Endothelial cell of umbilical vein (primary cell): ENCODE measurements around the gene DACT3. TPM values are rescaled to one million over a fixed set of nuclear protein-coding genes. Genes with fewer than 3 reads are reported as not detected.

Source experiments
- BruUV-seq: library from RNA; stranded (reverse); fragments of 400-500 nt; replicated peaks from 2 replicates; lab custom pipeline; 2021; lab: Mats Ljungman, UMichigan
- CTCF ChIA-PET: fragments of 300-600, 350-600 bp; sonication (Branson Sonifier 250); formaldehyde crosslinking; loops from one replicate; lab custom pipeline; 2021; ENCODE audit warnings: antibody characterized with exemption, inconsistent platforms; lab: Charles Lee
- POLR2A ChIA-PET: fragments of 300-600, 350-600 bp; sonication (Branson Sonifier 250); formaldehyde crosslinking; loops from one replicate; lab custom pipeline; 2021; ENCODE audit warnings: antibody characterized with exemption, inconsistent platforms; lab: Charles Lee
- DNase-seq: peaks from one replicate; pipeline ENCODE4 v3.0.0-alpha.2; 2011; ENCODE audit warnings: low read depth, low spot score
- FAIRE-seq: peaks from 2 replicates; lab custom pipeline; 2011; peaks lifted over from hg19 to GRCh38; lab: Jason Lieb, UNC
- H2AFZ ChIP-seq: 2 replicates; pipeline ENCODE4 v1.6.0; 2012; ENCODE audit warnings: low read depth, low read length, control low read depth, inconsistent platforms
- H3K27ac ChIP-seq: 2 replicates; pipeline ENCODE4 v1.5.1; 2011; ENCODE audit warnings: low read depth, mild to moderate bottlenecking, control low read depth, low read length, moderate library complexity; ENCODE audit not compliant: insufficient read depth
- H3K27me3 ChIP-seq, 2 experiments: 2 replicates each; pipeline versions ENCODE4 v1.6.0 to v1.6.1; 2011; ENCODE audit warnings: low read length in 2 of 2, mixed read lengths in 1 of 2; ENCODE audit not compliant: control insufficient read depth in 2 of 2, insufficient read depth in 2 of 2
- H3K36me3 ChIP-seq, 2 experiments: 2 replicates in 1 of 2; 3 replicates in 1 of 2; pipeline ENCODE4 v1.5.1; 2011; ENCODE audit warnings: low read length in 2 of 2, mild to moderate bottlenecking in 1 of 2, moderate library complexity in 1 of 2; ENCODE audit not compliant: control insufficient read depth in 2 of 2, insufficient read depth in 2 of 2; ENCODE audit errors: extremely low read depth in 1 of 2
- H3K4me1 ChIP-seq: 3 replicates; pipeline ENCODE4 v1.5.1; 2011; ENCODE audit warnings: mild to moderate bottlenecking, low read length; ENCODE audit not compliant: control insufficient read depth, insufficient read depth; ENCODE audit errors: extremely low read depth
- H3K4me2 ChIP-seq: 2 replicates; pipeline ENCODE4 v1.6.1; 2011; ENCODE audit warnings: low read length, control low read depth, mixed read lengths; ENCODE audit not compliant: insufficient read depth
- H3K4me3 ChIP-seq, 3 experiments: fragments of 200-600 bp in 1 of 3; sonication (generic), shearing (Covaris generic) in 1 of 3; replicated peaks in 1 of 3; 2 replicates each; pipeline ENCODE4 v1.5.1; 2011 to 2016; ENCODE audit warnings: control low read depth in 3 of 3, low read length in 3 of 3, mild to moderate bottlenecking in 2 of 3, inconsistent platforms in 1 of 3, low read depth in 1 of 3, moderate library complexity in 1 of 3; ENCODE audit not compliant: insufficient read depth in 1 of 3
- H3K79me2 ChIP-seq: 2 replicates; pipeline ENCODE4 v1.6.0; 2012; ENCODE audit warnings: low read length, inconsistent platforms; ENCODE audit not compliant: control insufficient read depth, insufficient read depth
- H3K9ac ChIP-seq: replicated peaks from 2 replicates; pipeline ENCODE3; 2011; ENCODE audit warnings: low read length, control low read depth; ENCODE audit not compliant: insufficient read depth; ENCODE audit errors: extremely low read depth
- H3K9me1 ChIP-seq: replicated peaks from 3 replicates; pipeline ENCODE4 v1.6.0; 2011; ENCODE audit warnings: mild to moderate bottlenecking, low read length; ENCODE audit not compliant: control insufficient read depth, insufficient read depth; ENCODE audit errors: extremely low read depth
- H3K9me3 ChIP-seq: replicated peaks from 2 replicates; pipeline ENCODE4 v1.5.1; 2012; ENCODE audit warnings: low read length, inconsistent platforms; ENCODE audit not compliant: control insufficient read depth, insufficient read depth
- H4K20me1 ChIP-seq: replicated peaks from 2 replicates; pipeline ENCODE3; 2011; ENCODE audit warnings: mild to moderate bottlenecking, low read length; ENCODE audit not compliant: control insufficient read depth, insufficient read depth; ENCODE audit errors: extremely low read depth
- CTCF ChIP-seq, 2 donors: IDR thresholded peaks; 1 replicate in 1 of 2; 2 replicates in 1 of 2; pipeline ENCODE4 v1.5.1; 2011; ENCODE audit warnings: low read length in 2 of 2, mild to moderate bottlenecking in 2 of 2, moderate library complexity in 2 of 2, control low read depth in 1 of 2, inconsistent platforms in 1 of 2, low read depth in 1 of 2; ENCODE audit not compliant: insufficient read depth in 1 of 2; ENCODE audit errors: extremely low read depth in 1 of 2
- EZH2 ChIP-seq: IDR thresholded peaks from 2 replicates; pipeline ENCODE4 v1.6.1; 2012; ENCODE audit warnings: borderline replicate concordance, low read depth, mild to moderate bottlenecking, moderate library complexity, low read length, inconsistent platforms; ENCODE audit not compliant: severe bottlenecking
- FOS ChIP-seq: IDR thresholded peaks from 2 replicates; pipeline ENCODE4 v1.6.1; 2011; ENCODE audit warnings: mild to moderate bottlenecking, low read length, moderate library complexity, borderline replicate concordance; ENCODE audit not compliant: insufficient read depth
- GATA2 ChIP-seq: IDR thresholded peaks from 2 replicates; pipeline ENCODE4 v1.7.0; 2011; ENCODE audit warnings: low read depth, mild to moderate bottlenecking, moderate library complexity, mixed read lengths, low read length; ENCODE audit not compliant: insufficient read length, insufficient read depth
- JUN ChIP-seq: IDR thresholded peaks from 2 replicates; pipeline ENCODE4 v1.6.1; 2011; ENCODE audit warnings: borderline replicate concordance, low read depth; ENCODE audit not compliant: insufficient read length, insufficient read depth
- MYC ChIP-seq: IDR thresholded peaks from one replicate; pipeline ENCODE4 v1.6.1; 2011; ENCODE audit warnings: mild to moderate bottlenecking, low read depth, low read length
- POLR2A ChIP-seq: IDR thresholded peaks from 2 replicates; pipeline ENCODE4 v1.6.1; 2012; ENCODE audit warnings: low read depth, mild to moderate bottlenecking, control low read depth, low read length
- POLR2AphosphoS5 ChIP-seq: IDR thresholded peaks from 2 replicates; pipeline ENCODE4 v1.6.1; 2012; ENCODE audit warnings: low read depth, mild to moderate bottlenecking, control low read depth, low read length, moderate library complexity; ENCODE audit not compliant: insufficient read depth
- dilution Hi-C: fragments of 300-500 bp; cut with MboI; formaldehyde crosslinking; loops from one replicate; pipeline ENCODE4 v1.15.0; 2019; ENCODE audit warnings: low sequenced_read_pairs; ENCODE audit not compliant: extremely low pct_ligation_motif_present
- intact Hi-C: fragments of 100-400 bp; cut with micrococcal nuclease; formaldehyde crosslinking; loops from one replicate; pipeline ENCODE4 v1.10.0; 2022
- polyA plus RNA-seq, 4 experiments: library from polyadenylated mRNA; depleted of rRNA in 3 of 4; stranded (reverse) in 3 of 4; unstranded in 1 of 4; fragments of >200 nt; gene quantifications; 2 replicates each; pipeline versions ENCODE4 v1.2.1 to v1.2.3, GENCODE V29; 2011 to 2012; ENCODE audit warnings: missing spikeins in 1 of 4
- total RNA-seq: library from RNA; stranded (reverse); gene quantifications from 2 replicates; pipeline ENCODE4 v1.2.3, GENCODE V29; 2021
- TF ChIP-seq, protein P1 (sequence below): IDR thresholded peaks from 2 replicates; pipeline ENCODE4 v1.6.1; 2011; ENCODE audit not compliant: insufficient read depth, insufficient read length

The DACT3 gene
- total and polyA plus RNA-seq, 2 donors (not counting 3 experiments of a cell fraction or from before 2014, with no cell fraction given) = 0.22 to 0.76 TPM

- POLR2A ChIA-PET = no interaction called here
- Histone ChIP-seq H3K4me1 (no peaks in the 10 kb centered on the region), H3K9me3 (no peaks in the 10 kb centered on the region), H3K9me1 (no peaks in the 10 kb centered on the region), H3K9ac (no peak overlapping the region), H3K27me3 (no peaks in the 10 kb centered on the region), H3K4me2 (no peak overlapping the region), H3K27ac (no peak overlapping the region), H4K20me1 (no peaks in the 10 kb centered on the region), H3K79me2 (peaks cover 2% of the 10 kb centered on the region), H3K4me3 (no peak overlapping the region), H3K36me3 (peaks cover 21 to 44% of the 10 kb centered on the region in 2 experiments), H2AFZ (no peak overlapping the region)
- CTCF ChIA-PET = no interaction called here
- intact Hi-C loops (no loop called here), dilution Hi-C loops (no loop called here)
- TF ChIP-seq POLR2AphosphoS5 (no peak), CTCF (IDR thresholded peaks at IDR 0.05; ENCODE audit: extremely low read depth in 1 of 2, insufficient read depth in 1 of 2, low read depth in 1 of 2, low read length in 2 of 2) (no peak), FOS (no peak), POLR2A (no peak), EZH2 (no peak), MYC (no peak), JUN (no peak), GATA2 (no peak)
- TF ChIP-seq, protein P1, sequence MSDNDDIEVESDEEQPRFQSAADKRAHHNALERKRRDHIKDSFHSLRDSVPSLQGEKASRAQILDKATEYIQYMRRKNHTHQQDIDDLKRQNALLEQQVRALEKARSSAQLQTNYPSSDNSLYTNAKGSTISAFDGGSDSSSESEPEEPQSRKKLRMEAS = no peak
- DNase-seq (no peak), FAIRE-seq (no peak)
- BruUV-seq = no TSS peak
Measured at GRCh38 chr19:46700704-46701103, 39.7 kb upstream of the DACT3 start.
